GM12878 (cell line): ENCODE results near the gene LRRC59. TPM values are rescaled to one million over a fixed set of nuclear protein-coding genes. Genes with fewer than 3 reads are reported as not detected.

ENCODE experiments used
- BCL11A ChIP-seq: IDR thresholded peaks from 2 replicates; pipeline ENCODE4 v1.6.1; 2011; ENCODE audit warnings: low read depth, low read length
- CEBPB ChIP-seq, 2 experiments: fragments of 150-350 bp in 1 of 2; IDR thresholded peaks; 2 replicates each; pipeline ENCODE4 v1.6.1; 2012 to 2014; ENCODE audit warnings: low read depth in 2 of 2, low read length in 2 of 2, borderline replicate concordance in 1 of 2, inconsistent platforms in 1 of 2
- E2F8 ChIP-seq: fragments of 450-650 bp; IDR thresholded peaks from 2 replicates; pipeline ENCODE4 v1.6.1; 2018; ENCODE audit warnings: mild to moderate bottlenecking, low read depth, moderate library complexity; ENCODE audit not compliant: partially characterized antibody
- ETV6 ChIP-seq, 2 experiments: fragments of 450-650 bp in 1 of 2; IDR thresholded peaks in 1 of 2; conservative IDR thresholded peaks in 1 of 2; 2 replicates each; pipeline ENCODE4 v1.6.1; 2014; ENCODE audit warnings: antibody characterized with exemption in 1 of 2, borderline replicate concordance in 1 of 2, low read depth in 1 of 2, mild to moderate bottlenecking in 1 of 2, moderate library complexity in 1 of 2
- FOXK2 ChIP-seq: fragments of 450-650 bp; IDR thresholded peaks from 2 replicates; pipeline ENCODE4 v1.6.1; 2017; ENCODE audit warnings: mild to moderate bottlenecking, moderate library complexity
- PML ChIP-seq: IDR thresholded peaks from 2 replicates; pipeline ENCODE4 v1.6.1; 2012; ENCODE audit warnings: low read length, inconsistent platforms
- RELB ChIP-seq: fragments of 450-650 bp; IDR thresholded peaks from 2 replicates; pipeline ENCODE4 v1.6.1; 2017; ENCODE audit warnings: low read depth, mild to moderate bottlenecking, moderate library complexity
- ZBTB40 ChIP-seq: fragments of 450-650 bp; IDR thresholded peaks from 2 replicates; pipeline ENCODE4 v1.6.1; 2016; ENCODE audit warnings: mild to moderate bottlenecking, moderate library complexity, borderline replicate concordance
- polyA plus RNA-seq, 11 experiments: library from polyadenylated mRNA; depleted of rRNA in 4 of 11; unstranded in 6 of 11; stranded (reverse) in 5 of 11; fragments of >200 nt; fragmentation: Nextera tagmentation in 4 of 11; fragmentation: Illumina TruSeq in 1 of 11; extraction: Ambion mirVana in 4 of 11; extraction: Trizol in 1 of 11; gene quantifications; 1 replicate in 1 of 11; 2 replicates in 10 of 11; pipeline versions ENCODE4 v1.2.1 to v1.2.3, GENCODE V29; 2011 to 2016; ENCODE audit warnings: inconsistent platforms in 2 of 11, missing spikeins in 2 of 11, low read depth in 1 of 11
- total RNA-seq, 4 experiments: library from RNA; depleted of rRNA in 3 of 4; stranded (reverse); fragments of >200 nt in 3 of 4; fragmentation: Illumina TruSeq in 1 of 4; extraction: Trizol in 1 of 4; gene quantifications; 2 replicates each; pipeline versions ENCODE4 v1.2.1 to v1.2.3, GENCODE V29; 2013 to 2021
- TF ChIP-seq, protein P1 (sequence below): fragments of 450-650 bp; IDR thresholded peaks from 2 replicates; pipeline ENCODE4 v1.6.1; 2017; ENCODE audit warnings: mild to moderate bottlenecking, moderate library complexity
- TF ChIP-seq, protein P2 (sequence below): fragments of 450-650 bp; IDR thresholded peaks from 2 replicates; pipeline ENCODE4 v1.6.1; 2017; ENCODE audit warnings: mild to moderate bottlenecking, moderate library complexity

LRRC59 gene
- total and polyA plus RNA-seq, 10 of the 15 experiments (the other 5 are each of a cell fraction or from before 2014, with no cell fraction given) = 8.8 to 82.2 (median 63.0) TPM

DNA sequence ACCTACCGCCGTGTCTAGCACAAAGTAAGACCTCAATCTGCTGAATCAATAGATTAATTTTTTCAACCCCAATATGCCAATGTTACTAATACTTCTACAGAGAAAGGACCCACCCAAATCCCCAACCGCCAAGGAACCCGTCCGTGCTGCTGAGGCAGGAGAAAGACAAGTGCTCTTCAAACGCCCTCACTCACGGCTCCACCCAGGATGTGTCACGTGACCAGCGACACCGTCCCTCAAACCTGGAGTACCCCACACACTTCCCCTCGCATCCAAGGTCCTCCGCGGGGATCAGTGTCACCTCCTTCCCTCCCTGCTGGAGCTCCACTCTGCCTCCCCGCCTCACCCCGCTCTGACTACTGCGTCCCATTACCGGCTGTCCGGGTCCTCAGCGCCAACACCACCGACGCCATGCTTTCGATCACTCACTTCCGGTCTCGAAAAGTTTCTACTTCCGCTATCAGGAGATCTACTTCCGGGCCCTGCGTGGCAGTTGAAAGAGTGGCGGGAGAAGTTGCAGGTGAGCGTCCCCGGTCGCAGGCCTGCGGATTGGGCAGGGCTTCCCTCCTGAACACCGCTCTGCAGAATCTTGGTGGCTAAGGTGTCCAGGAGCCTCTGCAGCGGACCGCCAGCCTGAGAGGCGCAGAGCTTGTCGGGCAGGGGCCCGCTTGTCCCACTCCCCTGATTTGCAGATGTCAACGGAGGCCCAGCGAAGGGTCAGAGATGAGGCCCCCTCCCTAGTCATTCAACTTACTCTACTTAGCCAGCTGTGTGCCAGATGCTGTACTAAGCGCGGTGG is 24.4 kb downstream of the LRRC59 start, which contains the start of the genes EME1 and MRPL27 (continued):
- TF ChIP-seq ZBTB40 (peak; percentile 99), BCL11A (no peak), FOXK2 (peak; percentile 77), E2F8 (peak; percentile 99), CEBPB (IDR thresholded peaks at IDR 0.05; ENCODE audit: borderline replicate concordance in 1 of 2, low read depth in 2 of 2, low read length in 2 of 2) (no peak), ETV6 (conservative IDR thresholded peaks at IDR 0.05 in 1 of 2, IDR thresholded peaks at IDR 0.05 in 1 of 2; ENCODE audit: borderline replicate concordance in 1 of 2, low read depth in 1 of 2) (peak in 1 of 2 experiments; percentile 93; a peak in 2 of 4 replicates), PML (peak; percentile 97), RELB (peak; percentile 97)
- TF ChIP-seq, protein P1, sequence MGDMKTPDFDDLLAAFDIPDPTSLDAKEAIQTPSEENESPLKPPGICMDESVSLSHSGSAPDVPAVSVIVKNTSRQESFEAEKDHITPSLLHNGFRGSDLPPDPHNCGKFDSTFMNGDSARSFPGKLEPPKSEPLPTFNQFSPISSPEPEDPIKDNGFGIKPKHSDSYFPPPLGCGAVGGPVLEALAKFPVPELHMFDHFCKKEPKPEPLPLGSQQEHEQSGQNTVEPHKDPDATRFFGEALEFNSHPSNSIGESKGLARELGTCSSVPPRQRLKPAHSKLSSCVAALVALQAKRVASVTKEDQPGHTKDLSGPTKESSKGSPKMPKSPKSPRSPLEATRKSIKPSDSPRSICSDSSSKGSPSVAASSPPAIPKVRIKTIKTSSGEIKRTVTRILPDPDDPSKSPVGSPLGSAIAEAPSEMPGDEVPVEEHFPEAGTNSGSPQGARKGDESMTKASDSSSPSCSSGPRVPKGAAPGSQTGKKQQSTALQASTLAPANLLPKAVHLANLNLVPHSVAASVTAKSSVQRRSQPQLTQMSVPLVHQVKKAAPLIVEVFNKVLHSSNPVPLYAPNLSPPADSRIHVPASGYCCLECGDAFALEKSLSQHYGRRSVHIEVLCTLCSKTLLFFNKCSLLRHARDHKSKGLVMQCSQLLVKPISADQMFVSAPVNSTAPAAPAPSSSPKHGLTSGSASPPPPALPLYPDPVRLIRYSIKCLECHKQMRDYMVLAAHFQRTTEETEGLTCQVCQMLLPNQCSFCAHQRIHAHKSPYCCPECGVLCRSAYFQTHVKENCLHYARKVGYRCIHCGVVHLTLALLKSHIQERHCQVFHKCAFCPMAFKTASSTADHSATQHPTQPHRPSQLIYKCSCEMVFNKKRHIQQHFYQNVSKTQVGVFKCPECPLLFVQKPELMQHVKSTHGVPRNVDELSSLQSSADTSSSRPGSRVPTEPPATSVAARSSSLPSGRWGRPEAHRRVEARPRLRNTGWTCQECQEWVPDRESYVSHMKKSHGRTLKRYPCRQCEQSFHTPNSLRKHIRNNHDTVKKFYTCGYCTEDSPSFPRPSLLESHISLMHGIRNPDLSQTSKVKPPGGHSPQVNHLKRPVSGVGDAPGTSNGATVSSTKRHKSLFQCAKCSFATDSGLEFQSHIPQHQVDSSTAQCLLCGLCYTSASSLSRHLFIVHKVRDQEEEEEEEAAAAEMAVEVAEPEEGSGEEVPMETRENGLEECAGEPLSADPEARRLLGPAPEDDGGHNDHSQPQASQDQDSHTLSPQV = no peak
- TF ChIP-seq, protein P2, sequence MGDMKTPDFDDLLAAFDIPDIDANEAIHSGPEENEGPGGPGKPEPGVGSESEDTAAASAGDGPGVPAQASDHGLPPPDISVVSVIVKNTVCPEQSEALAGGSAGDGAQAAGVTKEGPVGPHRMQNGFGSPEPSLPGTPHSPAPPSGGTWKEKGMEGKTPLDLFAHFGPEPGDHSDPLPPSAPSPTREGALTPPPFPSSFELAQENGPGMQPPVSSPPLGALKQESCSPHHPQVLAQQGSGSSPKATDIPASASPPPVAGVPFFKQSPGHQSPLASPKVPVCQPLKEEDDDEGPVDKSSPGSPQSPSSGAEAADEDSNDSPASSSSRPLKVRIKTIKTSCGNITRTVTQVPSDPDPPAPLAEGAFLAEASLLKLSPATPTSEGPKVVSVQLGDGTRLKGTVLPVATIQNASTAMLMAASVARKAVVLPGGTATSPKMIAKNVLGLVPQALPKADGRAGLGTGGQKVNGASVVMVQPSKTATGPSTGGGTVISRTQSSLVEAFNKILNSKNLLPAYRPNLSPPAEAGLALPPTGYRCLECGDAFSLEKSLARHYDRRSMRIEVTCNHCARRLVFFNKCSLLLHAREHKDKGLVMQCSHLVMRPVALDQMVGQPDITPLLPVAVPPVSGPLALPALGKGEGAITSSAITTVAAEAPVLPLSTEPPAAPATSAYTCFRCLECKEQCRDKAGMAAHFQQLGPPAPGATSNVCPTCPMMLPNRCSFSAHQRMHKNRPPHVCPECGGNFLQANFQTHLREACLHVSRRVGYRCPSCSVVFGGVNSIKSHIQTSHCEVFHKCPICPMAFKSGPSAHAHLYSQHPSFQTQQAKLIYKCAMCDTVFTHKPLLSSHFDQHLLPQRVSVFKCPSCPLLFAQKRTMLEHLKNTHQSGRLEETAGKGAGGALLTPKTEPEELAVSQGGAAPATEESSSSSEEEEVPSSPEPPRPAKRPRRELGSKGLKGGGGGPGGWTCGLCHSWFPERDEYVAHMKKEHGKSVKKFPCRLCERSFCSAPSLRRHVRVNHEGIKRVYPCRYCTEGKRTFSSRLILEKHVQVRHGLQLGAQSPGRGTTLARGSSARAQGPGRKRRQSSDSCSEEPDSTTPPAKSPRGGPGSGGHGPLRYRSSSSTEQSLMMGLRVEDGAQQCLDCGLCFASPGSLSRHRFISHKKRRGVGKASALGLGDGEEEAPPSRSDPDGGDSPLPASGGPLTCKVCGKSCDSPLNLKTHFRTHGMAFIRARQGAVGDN = peak; percentile 89
